Epithelial cell of esophagus (primary cell): ENCODE data around the gene UBR3.
"Not testable (repeated sequence)": the region's sequence is repeated elsewhere in the genome, so short reads cannot be mapped to it uniquely, and the experiment has no call there.

Experiments used
- DNase-seq: peaks from one replicate; pipeline ENCODE4 v3.0.0; 2010; ENCODE audit warnings: low read depth
- H3K4me3 ChIP-seq: 2 replicates; pipeline ENCODE4 v1.5.1; 2011; ENCODE audit warnings: mild to moderate bottlenecking, low read length, control low read depth
- CTCF ChIP-seq: IDR thresholded peaks from 2 replicates; pipeline ENCODE4 v1.5.1; 2011; ENCODE audit warnings: low read depth, mild to moderate bottlenecking, low read length, control low read depth, inconsistent platforms; ENCODE audit not compliant: insufficient read depth; ENCODE audit errors: missing control alignments

Gene UBR3

GRCh38 chr2:169945515-169945914 lies 118.3 kb downstream of the UBR3 start:
- H3K4me3 ChIP-seq, result no peak overlapping the region
- no peak for DNase-seq
- no peak for TF ChIP-seq CTCF

GRCh38 chr2:169946092-169946491 lies 118.8 kb downstream of the UBR3 start:
- no peak for TF ChIP-seq CTCF
- no peak for DNase-seq
- H3K4me3 ChIP-seq, result no peak overlapping the region

GRCh38 chr2:169946546-169946945 lies 119.3 kb downstream of the UBR3 start:
- H3K4me3 ChIP-seq, result no peak overlapping the region
- DNase-seq, result no peak
- TF ChIP-seq CTCF, result no peak

GRCh38 chr2:169955940-169956339 lies 128.7 kb downstream of the UBR3 start:
- no peak for TF ChIP-seq CTCF

GRCh38 chr2:169957219-169957618 lies 130.0 kb downstream of the UBR3 start:
- DNase-seq, H3K4me3 ChIP-seq: not testable (repeated sequence)

More at GRCh38 chr2:169955940-169956339, 128.7 kb downstream of the UBR3 start:
- no peak overlapping the region for H3K4me3 ChIP-seq
- DNase-seq, result no peak

- TF ChIP-seq CTCF, result no peak
- DNase-seq, result peak; percentile 83
- H3K4me3 ChIP-seq, result no peak overlapping the region
Measured at GRCh38 chr2:169961911-169962310, 134.7 kb downstream of the UBR3 start.

GRCh38 chr2:169963786-169964185 lies 136.5 kb downstream of the UBR3 start:
- DNase-seq, result no peak
- no peak for TF ChIP-seq CTCF
- no peak overlapping the region for H3K4me3 ChIP-seq

GRCh38 chr2:169964740-169965139 lies 137.5 kb downstream of the UBR3 start:
- no peak for TF ChIP-seq CTCF
- DNase-seq, result no peak
- no peak overlapping the region for H3K4me3 ChIP-seq
